Ectodermal cell (in vitro differentiated cells): ENCODE measurements around the gene SMYD3. TPM values are rescaled to one million over a fixed set of nuclear protein-coding genes. Genes with fewer than 3 reads are reported as not detected.

Experiments used
- H3K27ac ChIP-seq: 2 replicates; pipeline ENCODE4 v1.7.0; 2013; ENCODE audit warnings: mild to moderate bottlenecking, low read depth, low read length; ENCODE audit not compliant: insufficient read depth, poor library complexity, severe bottlenecking
- H3K27me3 ChIP-seq: 2 replicates; pipeline ENCODE4 v1.7.0; 2013; ENCODE audit warnings: mild to moderate bottlenecking, low read length; ENCODE audit not compliant: insufficient read depth, control insufficient read depth, poor library complexity, severe bottlenecking
- H3K36me3 ChIP-seq: one replicate; pipeline ENCODE4 v1.7.0; 2013; ENCODE audit warnings: low read length; ENCODE audit not compliant: control insufficient read depth, insufficient read depth
- H3K4me1 ChIP-seq: one replicate; pipeline ENCODE4 v1.7.0; 2013; ENCODE audit warnings: low read length; ENCODE audit not compliant: control insufficient read depth, insufficient read depth
- H3K4me3 ChIP-seq: 2 replicates; pipeline ENCODE4 v1.7.0; 2013; ENCODE audit warnings: low read depth, low read length, control low read depth; ENCODE audit not compliant: insufficient read depth
- H3K9me3 ChIP-seq: 2 replicates; pipeline ENCODE4 v1.7.0; 2013; ENCODE audit warnings: mild to moderate bottlenecking, low read length, moderate library complexity; ENCODE audit not compliant: control insufficient read depth
- WGBS, 2 experiments: methylation state at CpG; one replicate each; pipeline ENCODE4 v1.1.7; 2013; ENCODE audit warnings: missing lambda C conversion rate in 2 of 2; 5-methylcytosine and 5-hydroxymethylcytosine counted together
- polyA plus RNA-seq, 4 experiments: library from polyadenylated mRNA; stranded (reverse); fragments of 50-300 nt; gene quantifications; one replicate each; pipeline ENCODE4 v1.2.3, GENCODE V29; 2013

SMYD3 gene
- 41.7 TPM for polyA plus RNA-seq (2013, experiment 1 of 4)
- 40.7 TPM for polyA plus RNA-seq (2013, experiment 2 of 4)
- polyA plus RNA-seq (2013, experiment 3 of 4): 32.1 TPM
- polyA plus RNA-seq (2013, experiment 4 of 4): 40.8 TPM

DNA sequence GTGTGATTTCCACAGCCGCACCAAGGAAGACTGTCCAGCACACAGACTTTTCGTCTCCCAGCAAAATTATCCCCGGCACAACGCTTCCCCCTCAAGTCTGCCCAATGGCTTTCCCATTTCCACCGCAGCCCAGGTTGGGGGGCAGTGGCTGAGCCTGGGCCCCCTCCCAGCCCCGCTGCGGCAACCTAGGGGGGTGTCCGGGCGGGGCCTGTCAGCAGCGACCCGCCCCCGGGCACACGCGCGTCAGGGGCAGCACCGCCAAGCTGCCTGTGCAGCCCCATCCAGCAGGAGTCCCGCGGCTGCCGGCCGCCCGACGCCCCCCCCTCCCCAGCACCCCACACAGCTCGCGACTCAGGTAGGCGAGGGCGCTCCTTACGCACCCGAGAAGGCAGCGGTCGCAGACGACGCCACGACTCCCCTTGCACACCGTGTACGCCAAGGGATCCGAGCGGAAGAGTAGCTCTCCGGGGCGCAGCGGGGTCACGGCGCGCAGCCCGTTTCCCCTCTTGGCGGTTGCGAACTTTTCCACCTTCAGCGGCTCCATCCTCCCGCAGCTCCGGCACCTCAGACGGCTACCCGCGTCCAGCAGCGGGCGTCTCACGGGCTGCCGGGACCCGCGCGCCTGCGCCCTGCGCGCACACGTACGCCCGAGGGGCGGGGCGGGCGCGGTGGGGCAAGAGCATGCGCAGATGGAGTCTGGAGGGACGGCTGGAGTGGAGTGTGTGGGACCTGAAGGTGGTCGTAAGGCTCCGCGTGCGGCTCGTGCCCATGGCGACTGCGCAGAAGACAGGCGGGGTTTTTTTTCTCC, at the start of gene SMYD3:
Gene SMYD3, minus strand, starts transcription at position 606 of the 808 bp plus-strand sequence.
- Histone ChIP-seq H3K4me1 (peaks cover 5% of the 10 kb centered on the region), H3K9me3 (no peaks in the 10 kb centered on the region), H3K36me3 (no peaks in the 10 kb centered on the region), H3K27ac (no peak within 1 kb of the TSS), H3K4me3 (peak within 1 kb of the TSS; percentile 84), H3K27me3 (peaks cover 8% of the 10 kb centered on the region)
- 1% methylated on average over 79 of the region's 79 CpGs for WGBS, 2 experiments

DNA sequence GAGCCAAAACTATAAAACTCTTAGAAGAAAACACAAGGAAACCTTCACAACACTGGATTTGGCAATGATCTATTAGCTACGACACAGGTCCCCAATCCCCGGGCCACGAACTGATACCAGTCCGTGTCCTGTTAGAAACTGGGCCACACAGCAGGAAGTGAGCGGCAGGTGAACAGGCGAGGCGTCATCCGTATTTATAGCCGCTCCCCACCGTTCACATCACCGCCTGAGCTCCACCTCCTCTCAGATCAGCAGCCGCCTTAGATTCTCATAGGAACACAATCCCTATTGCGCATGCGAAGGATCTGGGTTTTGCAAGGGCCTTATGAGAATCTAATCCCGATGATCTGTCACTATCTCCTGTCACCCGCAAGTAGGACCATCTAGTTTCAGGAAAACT, 47.1 kb upstream of the SMYD3 start:
- Histone ChIP-seq H3K27me3 (no peaks in the 10 kb centered on the region), H3K9me3 (no peaks in the 10 kb centered on the region), H3K27ac (no peak overlapping the region), H3K36me3 (peaks cover 25% of the 10 kb centered on the region), H3K4me3 (no peak overlapping the region), H3K4me1 (no peaks in the 10 kb centered on the region)
- 96 to 97% methylated on average over 16 of the region's 16 CpGs for WGBS, 2 experiments

DNA sequence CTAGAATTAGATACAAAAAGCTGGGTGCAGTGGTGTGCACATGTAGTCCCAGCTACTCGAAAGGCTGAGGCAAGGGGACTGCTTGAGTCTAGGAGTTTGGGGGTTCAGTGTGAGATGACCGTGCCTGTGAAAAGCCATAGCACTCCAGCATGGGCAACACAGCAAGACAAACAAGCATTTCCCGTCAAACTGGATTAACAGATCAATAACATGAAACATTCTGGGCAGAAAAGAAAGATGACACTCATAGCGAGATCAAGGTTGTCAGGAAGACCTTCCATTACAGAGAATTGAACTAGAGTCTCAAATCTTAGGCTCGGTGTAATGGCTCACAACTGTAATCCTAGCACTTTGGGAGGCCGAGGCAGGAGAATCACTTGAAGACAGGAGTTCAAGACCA, 45.0 kb upstream of the SMYD3 start:
- H3K27ac ChIP-seq: no peak overlapping the region
- WGBS, 2 experiments: 91 to 97% methylated on average over 6 of the region's 6 CpGs
- no peaks in the 10 kb centered on the region for H3K27me3 ChIP-seq
- H3K4me1 ChIP-seq: no peaks in the 10 kb centered on the region
- no peak overlapping the region for H3K4me3 ChIP-seq
- peaks cover 25% of the 10 kb centered on the region for H3K36me3 ChIP-seq
- H3K9me3 ChIP-seq: no peaks in the 10 kb centered on the region

DNA sequence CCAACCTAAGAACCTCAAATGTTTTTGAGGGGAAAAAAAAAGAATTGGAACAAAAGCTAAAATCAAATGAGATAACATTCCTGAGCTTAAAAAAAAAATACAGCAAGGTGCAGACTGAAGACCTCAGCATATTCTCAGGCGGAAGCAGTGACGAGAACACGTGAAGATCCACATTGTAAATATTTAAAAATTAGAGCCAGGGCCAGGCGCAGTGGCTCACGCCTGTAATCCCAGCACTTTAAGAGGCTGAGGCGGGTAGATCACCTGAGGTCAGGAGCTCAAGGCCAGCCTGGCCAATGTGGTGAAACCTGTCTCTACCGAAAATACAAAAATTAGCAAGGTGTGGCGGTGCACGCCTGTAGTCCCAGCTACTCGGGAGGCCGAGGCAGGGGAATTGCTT, 43.3 kb upstream of the SMYD3 start:
- no peaks in the 10 kb centered on the region for H3K4me1 ChIP-seq
- WGBS, 2 experiments: 76% methylated on average over 11 of the region's 11 CpGs
- no peaks in the 10 kb centered on the region for H3K27me3 ChIP-seq
- peaks cover 16% of the 10 kb centered on the region for H3K36me3 ChIP-seq
- H3K9me3 ChIP-seq: no peaks in the 10 kb centered on the region
- H3K4me3 ChIP-seq: no peak overlapping the region
- no peak overlapping the region for H3K27ac ChIP-seq

DNA sequence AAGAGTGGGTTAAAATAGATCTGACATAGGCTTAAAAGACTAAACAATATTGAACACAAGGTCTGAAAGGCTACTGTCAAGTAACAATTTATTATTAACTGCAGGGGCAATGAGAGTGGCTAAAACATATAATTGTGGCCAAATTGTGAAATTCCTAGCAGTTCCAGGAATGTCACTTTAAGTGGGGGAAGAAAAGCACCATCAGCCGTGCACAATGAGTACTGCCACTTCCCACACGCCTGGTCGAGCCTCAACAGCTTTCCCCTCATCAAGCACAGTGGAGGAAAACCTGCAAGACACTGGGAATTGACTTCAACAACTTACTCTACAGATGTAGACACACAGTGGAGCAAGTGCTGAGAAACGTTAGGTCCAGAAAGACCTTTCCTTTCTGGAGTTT, 42.6 kb upstream of the SMYD3 start:
- no peaks in the 10 kb centered on the region for H3K9me3 ChIP-seq
- 94 to 96% methylated on average over 4 of the region's 4 CpGs for WGBS, 2 experiments
- no peaks in the 10 kb centered on the region for H3K4me1 ChIP-seq
- peaks cover 12% of the 10 kb centered on the region for H3K36me3 ChIP-seq
- H3K27me3 ChIP-seq: no peaks in the 10 kb centered on the region
- H3K27ac ChIP-seq: no peak overlapping the region
- no peak overlapping the region for H3K4me3 ChIP-seq

DNA sequence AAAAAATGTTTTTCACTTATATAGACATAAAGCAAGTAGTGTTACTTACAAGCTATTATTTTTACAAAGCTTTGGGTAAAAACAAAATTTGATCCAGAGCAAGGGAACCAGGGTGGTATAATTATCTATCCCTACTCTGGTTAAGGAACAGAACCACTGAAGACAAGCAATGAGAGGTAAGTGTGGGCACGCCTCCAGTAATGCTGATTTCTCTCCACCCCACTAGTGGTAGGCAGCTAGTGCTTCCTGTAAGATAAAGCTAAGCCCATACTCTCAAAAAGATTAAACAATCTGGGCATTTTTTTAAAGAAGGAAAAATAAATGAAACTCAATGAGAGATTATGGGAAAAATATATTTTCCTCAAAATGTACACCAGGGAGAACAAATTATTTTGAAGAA, 36.9 kb upstream of the SMYD3 start:
- H3K27ac ChIP-seq: no peak overlapping the region
- no peaks in the 10 kb centered on the region for H3K9me3 ChIP-seq
- H3K4me3 ChIP-seq: no peak overlapping the region
- 43 to 57% methylated on average over 1 of the region's 1 CpG for WGBS, 2 experiments
- no peaks in the 10 kb centered on the region for H3K27me3 ChIP-seq
- peaks cover 10% of the 10 kb centered on the region for H3K36me3 ChIP-seq
- no peaks in the 10 kb centered on the region for H3K4me1 ChIP-seq

DNA sequence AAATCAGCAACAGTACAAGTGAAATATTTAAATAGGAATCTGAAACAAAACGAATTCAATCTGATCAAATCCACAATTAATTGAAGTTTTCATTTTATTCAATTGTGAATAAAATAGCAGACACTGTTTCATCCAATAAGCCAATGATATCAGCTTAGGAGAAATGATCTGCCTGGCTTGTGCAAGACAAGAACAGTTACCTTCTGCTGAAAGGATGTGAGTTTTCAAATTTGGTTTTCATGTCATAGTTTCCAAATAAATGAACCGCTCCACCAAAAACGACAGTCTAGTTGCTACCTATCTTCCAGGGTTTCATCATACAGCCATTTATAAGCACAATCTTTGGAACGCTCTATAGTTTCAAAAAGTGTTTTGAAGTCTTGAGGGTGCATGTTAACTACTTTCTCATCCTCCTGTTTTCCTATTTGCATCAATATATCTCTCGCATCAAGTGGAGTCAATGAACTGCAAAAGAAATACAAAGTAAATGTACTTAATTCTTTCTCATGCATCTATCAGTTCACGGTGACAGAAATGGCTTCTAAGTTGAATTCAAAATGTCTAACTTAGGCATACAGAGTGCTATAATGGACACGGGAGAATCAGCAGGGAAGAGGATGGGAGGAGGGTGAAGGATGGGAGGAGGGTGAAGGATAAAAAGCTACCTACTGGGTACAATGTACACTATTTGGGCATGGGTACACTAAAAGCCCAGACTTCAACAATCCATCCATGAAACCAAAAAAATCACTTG, 33.8 kb upstream of the SMYD3 start:
- 82 to 90% methylated on average over 4 to 7 of the region's 7 CpGs for WGBS, 2 experiments
- no peak overlapping the region for H3K4me3 ChIP-seq
- no peak overlapping the region for H3K27ac ChIP-seq
- H3K36me3 ChIP-seq: peaks cover 10% of the 10 kb centered on the region
- no peaks in the 10 kb centered on the region for H3K9me3 ChIP-seq
- H3K27me3 ChIP-seq: no peaks in the 10 kb centered on the region
- H3K4me1 ChIP-seq: no peaks in the 10 kb centered on the region

DNA sequence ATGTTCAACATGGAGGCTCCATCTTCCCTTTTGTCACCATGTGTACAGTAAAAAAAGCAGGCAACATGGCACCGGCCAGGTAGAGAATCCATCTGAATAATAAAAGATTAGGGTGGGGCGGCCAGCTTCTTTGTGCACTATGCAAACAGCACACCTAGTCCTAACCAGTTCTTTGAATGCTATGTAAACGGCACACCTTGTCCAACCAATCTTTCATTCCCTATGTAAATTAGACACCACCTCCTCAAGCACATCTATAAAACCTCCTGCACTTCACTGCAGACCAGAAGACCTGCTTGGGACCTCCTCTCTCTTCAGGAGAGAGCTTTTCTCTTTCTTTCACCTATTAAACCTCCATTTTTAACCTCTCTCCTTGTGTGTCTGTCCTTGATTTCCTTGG, 30.8 kb upstream of the SMYD3 start:
- H3K4me1 ChIP-seq: no peaks in the 10 kb centered on the region
- H3K4me3 ChIP-seq: no peak overlapping the region
- no peaks in the 10 kb centered on the region for H3K27me3 ChIP-seq
- no peaks in the 10 kb centered on the region for H3K9me3 ChIP-seq
- H3K27ac ChIP-seq: no peak overlapping the region
- WGBS, 2 experiments: 85 to 90% methylated on average over 3 of the region's 3 CpGs
- H3K36me3 ChIP-seq: no peaks in the 10 kb centered on the region

DNA sequence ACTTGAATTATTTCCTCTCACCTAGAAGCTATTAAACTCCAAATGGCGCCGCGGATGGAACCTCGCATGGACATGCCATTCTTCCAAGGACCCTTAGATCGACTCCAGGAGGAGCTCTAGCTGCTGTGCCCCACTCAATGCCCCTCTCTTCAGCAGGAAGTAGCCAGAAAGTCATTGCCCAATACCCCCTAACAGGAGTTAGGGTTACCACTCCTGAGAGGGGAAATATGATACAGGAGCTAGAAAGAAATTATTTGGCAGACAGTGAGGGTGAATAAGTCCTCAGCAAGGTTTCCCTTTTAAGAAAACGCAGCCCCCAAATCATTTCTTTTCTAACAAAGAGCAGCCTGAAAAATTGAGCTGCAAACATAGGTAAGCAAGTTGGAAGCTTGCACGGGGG, 30.4 kb upstream of the SMYD3 start:
- H3K27ac ChIP-seq: no peak overlapping the region

DNA sequence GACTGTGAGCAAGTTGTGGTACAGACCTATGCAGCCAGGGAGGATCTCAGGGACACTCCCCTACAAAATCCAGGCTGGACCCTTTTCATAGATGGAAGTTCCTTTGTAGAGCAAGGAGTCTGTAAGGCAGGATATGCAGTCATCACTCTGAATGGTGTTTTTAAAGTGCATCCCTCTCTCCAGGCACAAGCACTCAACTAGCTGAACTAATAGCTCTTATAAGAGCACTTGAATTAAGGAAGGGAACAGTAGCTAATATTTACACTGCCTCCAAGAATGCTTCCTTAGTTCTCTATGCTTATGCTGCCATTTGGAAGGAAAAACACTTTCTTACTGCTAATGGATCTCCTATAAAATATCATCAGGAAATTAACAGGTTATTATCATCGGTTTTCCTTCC, 27.0 kb upstream of the SMYD3 start:
- Histone ChIP-seq H3K27me3 (no peaks in the 10 kb centered on the region), H3K36me3 (no peaks in the 10 kb centered on the region), H3K27ac (no peak overlapping the region), H3K4me3 (no peak overlapping the region), H3K9me3 (no peaks in the 10 kb centered on the region), H3K4me1 (no peaks in the 10 kb centered on the region)
- WGBS, 2 experiments: 94 to 100% methylated on average over 1 of the region's 1 CpG

More for the DNA sequence above, 30.4 kb upstream of the SMYD3 start:
- Histone ChIP-seq H3K4me1 (no peaks in the 10 kb centered on the region), H3K4me3 (no peak overlapping the region), H3K9me3 (no peaks in the 10 kb centered on the region), H3K27me3 (no peaks in the 10 kb centered on the region), H3K36me3 (no peaks in the 10 kb centered on the region)
- 74 to 75% methylated on average over 7 of the region's 7 CpGs for WGBS, 2 experiments
